Retina (tissue), 1 donor: ENCODE measurements around the gene CEP128.

ENCODE experiments used
- DNase-seq: peaks from one replicate; pipeline ENCODE4 v3.0.0-alpha.2; 2016

Gene CEP128

DNA sequence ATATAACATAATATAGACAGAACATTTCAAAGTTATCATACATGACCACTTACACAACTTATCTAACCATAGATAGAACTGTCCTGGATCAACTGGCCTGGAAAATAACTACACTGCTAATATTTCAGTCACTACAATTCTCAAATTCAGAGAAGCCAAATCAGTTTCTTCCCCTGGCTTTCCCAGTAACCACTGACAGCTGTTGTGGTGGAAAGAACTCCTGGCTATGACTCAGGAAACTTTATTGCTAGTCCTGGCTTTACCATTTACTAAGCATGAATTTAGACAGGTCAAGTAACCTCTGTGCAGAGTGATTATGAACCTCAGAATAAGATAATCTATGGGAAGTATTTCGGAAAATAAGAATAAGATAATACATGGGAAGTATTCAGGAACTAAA lies 485.3 kb downstream of the CEP128 start:
- DNase-seq = no peak

DNA sequence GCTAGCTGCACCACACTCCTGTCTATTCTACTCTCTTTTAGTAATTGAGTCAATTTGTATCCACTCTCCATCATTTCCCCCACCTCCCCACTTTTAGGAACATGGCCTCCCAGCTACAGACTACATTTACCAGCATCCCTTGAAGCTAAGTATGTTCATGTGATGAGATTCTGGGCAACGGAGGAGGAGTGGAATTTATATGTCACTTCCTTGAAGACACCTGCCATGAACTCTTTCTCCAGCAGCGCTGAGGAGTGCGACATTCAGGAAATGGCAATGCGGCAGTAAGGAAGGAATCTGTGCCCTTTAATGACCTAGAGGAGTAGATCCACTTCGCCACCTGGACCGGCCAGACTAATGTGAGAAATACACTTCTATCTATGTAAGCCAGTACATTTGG lies 486.5 kb downstream of the CEP128 start:
- no peak for DNase-seq

DNA sequence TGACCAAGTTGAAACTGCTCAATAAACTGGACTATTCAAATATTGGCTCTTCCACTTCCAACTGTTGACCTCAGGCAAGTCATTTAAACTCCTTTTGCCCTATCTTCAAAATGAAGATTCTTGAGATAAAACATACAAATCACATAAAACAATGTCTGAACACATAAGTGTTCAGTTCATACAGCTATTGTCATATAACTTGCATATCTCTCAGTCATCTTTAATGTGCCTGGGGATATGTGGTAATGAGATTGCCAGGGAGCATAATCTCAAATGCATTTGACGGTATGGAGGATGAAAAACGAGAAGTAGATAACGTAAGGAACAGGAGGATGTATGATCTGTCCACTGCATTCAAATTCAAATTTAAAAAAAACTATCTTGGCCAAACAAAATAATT lies 493.3 kb downstream of the CEP128 start:
- DNase-seq = no peak

DNA sequence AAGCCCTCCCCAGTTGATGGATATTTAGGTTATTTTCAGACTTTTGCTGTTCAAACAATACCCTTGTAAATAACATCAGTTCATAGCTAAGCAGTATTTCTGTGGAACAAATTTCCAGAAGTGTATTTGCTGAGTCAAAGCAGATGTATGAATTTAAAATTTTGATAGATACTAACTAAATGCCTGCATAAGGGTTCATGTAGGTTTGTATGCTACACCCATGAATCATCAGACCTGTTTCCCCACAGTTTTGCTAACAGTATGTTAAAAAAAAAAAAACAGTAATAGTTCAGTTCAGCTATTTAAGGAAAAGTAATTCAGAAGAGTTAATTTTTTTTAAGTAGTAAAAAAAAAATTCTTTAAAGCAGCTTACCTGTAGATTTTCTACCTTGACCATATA lies 494.1 kb downstream of the CEP128 start:
- no peak for DNase-seq
